GM21515 (cell line): ENCODE results near the gene EPB41L2.
"Not testable (repeated sequence)": the region's sequence is repeated elsewhere in the genome, so short reads cannot be mapped to it uniquely, and the experiment has no call there.

Experiments
- ATAC-seq: cut with Tn5 transposase; IDR thresholded peaks from one replicate; pipeline ENCODE4 v1.9.1; 2021; ENCODE audit not compliant: unreplicated experiment

Gene EPB41L2

GRCh38 chr6:130920969-130921368, 142.1 kb downstream of the EPB41L2 start:
- ATAC-seq, result no peak

GRCh38 chr6:130918171-130918570, 144.9 kb downstream of the EPB41L2 start:
- no peak for ATAC-seq

GRCh38 chr6:130915606-130916005, 147.4 kb downstream of the EPB41L2 start:
- ATAC-seq, result not testable (repeated sequence)

GRCh38 chr6:130913120-130913519, 149.9 kb downstream of the EPB41L2 start:
- peak; percentile 74 for ATAC-seq

GRCh38 chr6:130912434-130912833, 150.6 kb downstream of the EPB41L2 start:
- ATAC-seq, result no peak

- no peak for ATAC-seq
Measured at GRCh38 chr6:130908958-130909357, 154.1 kb downstream of the EPB41L2 start.

GRCh38 chr6:130908188-130908587, 154.9 kb downstream of the EPB41L2 start:
- ATAC-seq, result no peak

GRCh38 chr6:130907687-130908086, 155.4 kb downstream of the EPB41L2 start:
- no peak for ATAC-seq

GRCh38 chr6:130906736-130907381, 156.2 kb downstream of the EPB41L2 start:
- no peak for ATAC-seq

GRCh38 chr6:130903602-130904001, 159.4 kb downstream of the EPB41L2 start:
- no peak for ATAC-seq

GRCh38 chr6:130903007-130903406, 160.0 kb downstream of the EPB41L2 start:
- ATAC-seq, result no peak

- no peak for ATAC-seq
Measured at GRCh38 chr6:130900913-130901312, 162.1 kb downstream of the EPB41L2 start.

- ATAC-seq, result no peak
Measured at GRCh38 chr6:130896249-130896648, 166.8 kb downstream of the EPB41L2 start.

GRCh38 chr6:130895516-130895915, 167.5 kb downstream of the EPB41L2 start:
- no peak for ATAC-seq

GRCh38 chr6:130893766-130894165, 169.3 kb downstream of the EPB41L2 start:
- no peak for ATAC-seq

GRCh38 chr6:130893277-130893676, 169.8 kb downstream of the EPB41L2 start:
- no peak for ATAC-seq

GRCh38 chr6:130890521-130890971, 172.5 kb downstream of the EPB41L2 start:
- no peak for ATAC-seq

- no peak for ATAC-seq
Measured at GRCh38 chr6:130889423-130889822, 173.6 kb downstream of the EPB41L2 start.

GRCh38 chr6:130888246-130888645, 174.8 kb downstream of the EPB41L2 start:
- no peak for ATAC-seq

- no peak for ATAC-seq
Measured at GRCh38 chr6:130886966-130887365, 176.1 kb downstream of the EPB41L2 start.

GRCh38 chr6:130885392-130886192, 177.5 kb downstream of the EPB41L2 start:
- peak; percentile 95 for ATAC-seq

GRCh38 chr6:130882370-130882769, 180.7 kb downstream of the EPB41L2 start:
- no peak for ATAC-seq
